ENCODE measurements around the gene WDR82. TPM values are rescaled to one million over a fixed set of nuclear protein-coding genes. Genes with fewer than 3 reads are reported as not detected.
"Not testable (repeated sequence)": the region's sequence is repeated elsewhere in the genome, so short reads cannot be mapped to it uniquely, and the experiment has no call there.

WDR82 gene
- total RNA-seq, 1 donor from 2014 or later, result 105 TPM

GRCh38 chr3:52272831-52273230 is 5.6 kb downstream of the WDR82 start:
- Mint-ChIP-seq H3K36me3 (peaks cover 25% of the 10 kb centered on the region), H3K4me1 (peaks cover 48% of the 10 kb centered on the region), H3K27me3 (ENCODE audit: low read depth) (no peaks in the 10 kb centered on the region), H3K9me3 (no peaks in the 10 kb centered on the region), H3K27ac (peak overlapping the region; percentile 18), H3K4me3 (no peak overlapping the region)
- no peak for DNase-seq (ENCODE audit: low spot score in 2 of 2, unreplicated experiment in 2 of 2)
- no peak for TF ChIP-seq CTCF (IDR thresholded peaks at IDR 0.05; ENCODE audit: unreplicated experiment)

GRCh38 chr3:52272172-52272571 is 6.3 kb downstream of the WDR82 start:
- H3K9me3 Mint-ChIP-seq; H3K27ac Mint-ChIP-seq; DNase-seq (ENCODE audit: low spot score in 2 of 2, unreplicated experiment in 2 of 2); H3K27me3 Mint-ChIP-seq (ENCODE audit: low read depth); H3K4me3 Mint-ChIP-seq: not testable (repeated sequence)
- Mint-ChIP-seq H3K36me3 (peaks cover 30% of the 10 kb centered on the region), H3K4me1 (peaks cover 44% of the 10 kb centered on the region)

- H3K9me3 Mint-ChIP-seq, result no peaks in the 10 kb centered on the region
These were observed 8.1 kb downstream of the WDR82 start for GRCh38 chr3:52270252-52270754.

GRCh38 chr3:52269776-52270175 is 8.7 kb downstream of the WDR82 start:
- Mint-ChIP-seq H3K9me3 (no peaks in the 10 kb centered on the region), H3K27ac (no peak overlapping the region), H3K4me3 (no peak overlapping the region), H3K4me1 (peaks cover 26% of the 10 kb centered on the region), H3K36me3 (peaks cover 40% of the 10 kb centered on the region), H3K27me3 (ENCODE audit: low read depth) (no peaks in the 10 kb centered on the region)
- no peak for DNase-seq (ENCODE audit: low spot score in 2 of 2, unreplicated experiment in 2 of 2)
- no peak for TF ChIP-seq CTCF (IDR thresholded peaks at IDR 0.05; ENCODE audit: unreplicated experiment)

More at GRCh38 chr3:52270252-52270754, 8.1 kb downstream of the WDR82 start:
- Mint-ChIP-seq H3K36me3 (peaks cover 41% of the 10 kb centered on the region), H3K4me3 (no peak overlapping the region), H3K27me3 (ENCODE audit: low read depth) (no peaks in the 10 kb centered on the region), H3K27ac (peak overlapping the region; percentile 51), H3K4me1 (peaks cover 29% of the 10 kb centered on the region)
- no peak for DNase-seq (ENCODE audit: low spot score in 2 of 2, unreplicated experiment in 2 of 2)
- TF ChIP-seq CTCF (IDR thresholded peaks at IDR 0.05; ENCODE audit: unreplicated experiment), result no peak

- H3K36me3 Mint-ChIP-seq, result peaks cover 42% of the 10 kb centered on the region
- H3K9me3 Mint-ChIP-seq, result no peaks in the 10 kb centered on the region
- no peaks in the 10 kb centered on the region for H3K27me3 Mint-ChIP-seq (ENCODE audit: low read depth)
- peak overlapping the region; percentile 30 for H3K27ac Mint-ChIP-seq
- no peak for DNase-seq (ENCODE audit: low spot score in 2 of 2, unreplicated experiment in 2 of 2)
- H3K4me1 Mint-ChIP-seq, result peaks cover 26% of the 10 kb centered on the region
- H3K4me3 Mint-ChIP-seq, result no peak overlapping the region
- TF ChIP-seq CTCF (IDR thresholded peaks at IDR 0.05; ENCODE audit: unreplicated experiment), result no peak
These were observed 10.4 kb downstream of the WDR82 start for GRCh38 chr3:52268036-52268435.

- H3K27me3 Mint-ChIP-seq (ENCODE audit: low read depth), result no peaks in the 10 kb centered on the region
- no peak for TF ChIP-seq CTCF (IDR thresholded peaks at IDR 0.05; ENCODE audit: unreplicated experiment)
- no peaks in the 10 kb centered on the region for H3K9me3 Mint-ChIP-seq
- DNase-seq (ENCODE audit: low spot score in 2 of 2, unreplicated experiment in 2 of 2), result no peak
- H3K27ac Mint-ChIP-seq, result no peak overlapping the region
- H3K4me1 Mint-ChIP-seq, result peaks cover 7% of the 10 kb centered on the region
- H3K4me3 Mint-ChIP-seq, result no peak overlapping the region
- peaks cover 53% of the 10 kb centered on the region for H3K36me3 Mint-ChIP-seq
These were observed 13.1 kb downstream of the WDR82 start for GRCh38 chr3:52265387-52265786.

All from mesothelial cell of epicardium (in vitro differentiated cells).